H1 (cell line): ENCODE results near the gene ZBP1. TPM values are rescaled to one million over a fixed set of nuclear protein-coding genes. Genes with fewer than 3 reads are reported as not detected.

Experiments used
- CTCF ChIA-PET: fragments of 300-600 bp; sonication (Branson Sonifier 250); formaldehyde crosslinking; loops from one replicate; lab custom pipeline; 2021; ENCODE audit not compliant: partially characterized antibody; lab: Charles Lee
- POLR2A ChIA-PET: fragments of 300-600 bp; sonication (Branson Sonifier 250); formaldehyde crosslinking; loops from one replicate; lab custom pipeline; 2021; ENCODE audit warnings: inconsistent platforms; ENCODE audit not compliant: partially characterized antibody; lab: Charles Lee
- DNase-seq, 2 experiments: peaks; one replicate each; pipeline versions ENCODE4 v3.0.0 to v3.0.0-alpha.2; 2010 to 2022; ENCODE audit warnings: low spot score in 2 of 2, low read depth in 1 of 2, mixed read lengths in 1 of 2
- FAIRE-seq: peaks from 2 replicates; lab custom pipeline; 2011; peaks lifted over from hg19 to GRCh38; lab: Jason Lieb, UNC
- H2AFZ ChIP-seq: 2 replicates; pipeline ENCODE4 v1.8.1; 2012; ENCODE audit warnings: low read length, inconsistent platforms
- H2AK5ac ChIP-seq: 2 replicates; pipeline ENCODE4 v1.6.1; 2013; ENCODE audit warnings: low read depth, low read length
- H2BK120ac ChIP-seq: replicated peaks from 2 replicates; pipeline ENCODE3; 2013; ENCODE audit warnings: low read depth, low read length, inconsistent platforms
- H2BK12ac ChIP-seq: 2 replicates; pipeline ENCODE4 v1.6.1; 2013; ENCODE audit warnings: low read depth, low read length
- H2BK15ac ChIP-seq: 2 replicates; pipeline ENCODE4 v1.6.1; 2013; ENCODE audit warnings: low read length
- H2BK20ac ChIP-seq: 2 replicates; pipeline ENCODE4 v1.6.1; 2013; ENCODE audit warnings: low read length
- H2BK5ac ChIP-seq: 2 replicates; pipeline ENCODE4 v1.6.1; 2013; ENCODE audit warnings: low read depth, low read length
- H3K14ac ChIP-seq: 2 replicates; pipeline ENCODE4 v1.6.1; 2013; ENCODE audit warnings: inconsistent platforms; ENCODE audit not compliant: insufficient read length
- H3K18ac ChIP-seq: 2 replicates; pipeline ENCODE4 v1.6.1; 2013; ENCODE audit warnings: low read length; ENCODE audit errors: extremely low read depth
- H3K23ac ChIP-seq: 2 replicates; pipeline ENCODE4 v1.6.1; 2013; ENCODE audit warnings: inconsistent platforms; ENCODE audit not compliant: insufficient read length
- H3K23me2 ChIP-seq: 2 replicates; pipeline ENCODE4 v1.6.1; 2013; ENCODE audit warnings: low read depth, low read length
- H3K27ac ChIP-seq: 2 replicates; pipeline ENCODE4 v1.6.1; 2011; ENCODE audit warnings: low read depth, low read length, inconsistent platforms
- H3K27me3 ChIP-seq, 4 experiments: replicated peaks in 1 of 4; 1 replicate in 1 of 4; 2 replicates in 3 of 4; pipeline versions ENCODE4 v1.6.1 to v1.8.1; 2011 to 2013; ENCODE audit warnings: low read length in 3 of 4, mild to moderate bottlenecking in 3 of 4, inconsistent platforms in 2 of 4, mixed read lengths in 2 of 4, moderate library complexity in 1 of 4; ENCODE audit not compliant: control insufficient read depth in 3 of 4, insufficient read depth in 3 of 4; ENCODE audit errors: extremely low read depth in 1 of 4
- H3K36me3 ChIP-seq, 4 experiments: 2 replicates each; pipeline versions ENCODE4 v1.6.1 to v1.8.1; 2011 to 2013; ENCODE audit warnings: mild to moderate bottlenecking in 4 of 4, low read length in 3 of 4, moderate library complexity in 2 of 4, control low read depth in 1 of 4, inconsistent platforms in 1 of 4; ENCODE audit not compliant: insufficient read depth in 4 of 4, control insufficient read depth in 2 of 4
- H3K4ac ChIP-seq: replicated peaks from 2 replicates; pipeline ENCODE3; 2013; ENCODE audit warnings: low read length, low read depth, mixed read lengths, inconsistent platforms; ENCODE audit not compliant: insufficient read length
- H3K4me1 ChIP-seq, 4 experiments: replicated peaks in 1 of 4; 1 replicate in 1 of 4; 2 replicates in 3 of 4; pipeline versions ENCODE4 v1.6.1 to v1.8.1; 2011 to 2013; ENCODE audit warnings: low read length in 3 of 4, inconsistent platforms in 2 of 4, mixed read lengths in 1 of 4; ENCODE audit not compliant: insufficient read depth in 4 of 4, control insufficient read depth in 3 of 4
- H3K4me2 ChIP-seq, 2 experiments: 2 replicates each; pipeline versions ENCODE4 v1.6.1 to v1.8.1; 2011 to 2013; ENCODE audit warnings: low read depth in 2 of 2, low read length in 2 of 2, control low read depth in 1 of 2, inconsistent platforms in 1 of 2, mild to moderate bottlenecking in 1 of 2; ENCODE audit not compliant: insufficient read depth in 1 of 2
- H3K4me3 ChIP-seq, 4 experiments: fragments of 200-600, 300-600 bp in 1 of 4; sonication (generic), shearing (Covaris generic), sonication (Bioruptor Twin) in 1 of 4; 2 replicates each; pipeline versions ENCODE4 v1.5.1 to v1.8.1; 2011 to 2016; ENCODE audit warnings: low read length in 4 of 4, low read depth in 3 of 4, control low read depth in 2 of 4, inconsistent platforms in 2 of 4, mild to moderate bottlenecking in 2 of 4, mixed read lengths in 1 of 4, moderate library complexity in 1 of 4; ENCODE audit not compliant: insufficient read depth in 2 of 4; ENCODE audit errors: extremely low read depth in 1 of 4
- H3K56ac ChIP-seq: replicated peaks from 2 replicates; pipeline ENCODE3; 2013; ENCODE audit warnings: low read depth, mild to moderate bottlenecking, mixed read lengths, low read length, inconsistent platforms; ENCODE audit not compliant: insufficient read length
- H3K79me1 ChIP-seq: 2 replicates; pipeline ENCODE4 v1.6.1; 2013; ENCODE audit warnings: low read depth, low read length, control low read depth
- H3K79me2 ChIP-seq, 2 experiments: 2 replicates each; pipeline versions ENCODE4 v1.6.1 to v1.8.1; 2012 to 2013; ENCODE audit warnings: low read length in 2 of 2, mild to moderate bottlenecking in 2 of 2, inconsistent platforms in 1 of 2; ENCODE audit not compliant: insufficient read depth in 2 of 2, control insufficient read depth in 1 of 2
- H3K9ac ChIP-seq, 4 experiments: replicated peaks in 1 of 4; 1 replicate in 1 of 4; 2 replicates in 3 of 4; pipeline versions ENCODE4 v1.6.1 to v1.8.1; 2011 to 2013; ENCODE audit warnings: low read depth in 3 of 4, low read length in 3 of 4, control low read depth in 2 of 4, mild to moderate bottlenecking in 2 of 4, moderate library complexity in 2 of 4, inconsistent platforms in 1 of 4; ENCODE audit errors: extremely low read depth in 1 of 4
- H3K9me3 ChIP-seq, 2 experiments: 2 replicates each; pipeline versions ENCODE4 v1.6.1 to v1.8.1; 2012 to 2013; ENCODE audit warnings: mild to moderate bottlenecking in 2 of 2, moderate library complexity in 2 of 2, control low read depth in 1 of 2, inconsistent platforms in 1 of 2, low read depth in 1 of 2, low read length in 1 of 2, mixed read lengths in 1 of 2; ENCODE audit not compliant: insufficient read depth in 2 of 2
- H4K20me1 ChIP-seq, 2 experiments: replicated peaks in 1 of 2; 2 replicates each; pipeline versions ENCODE3 to v1.8.1; 2011 to 2013; ENCODE audit warnings: inconsistent platforms in 2 of 2, low read length in 2 of 2, mild to moderate bottlenecking in 1 of 2; ENCODE audit not compliant: insufficient read depth in 2 of 2, control insufficient read depth in 1 of 2
- H4K5ac ChIP-seq: 2 replicates; pipeline ENCODE4 v1.6.1; 2013; ENCODE audit warnings: low read length, low read depth, mixed read lengths, inconsistent platforms; ENCODE audit not compliant: insufficient read length
- H4K8ac ChIP-seq: 2 replicates; pipeline ENCODE4 v1.8.0; 2013; ENCODE audit warnings: mild to moderate bottlenecking, moderate library complexity, low read length, inconsistent platforms; ENCODE audit not compliant: insufficient read depth; ENCODE audit errors: extremely low read depth
- H4K91ac ChIP-seq: replicated peaks from 2 replicates; pipeline ENCODE3; 2013; ENCODE audit warnings: low read length, mixed read lengths, inconsistent platforms; ENCODE audit not compliant: insufficient read length
- ASH2L ChIP-seq: fragments of 200-600, 300-600 bp; sonication (generic); IDR thresholded peaks from one replicate; pipeline ENCODE4 v1.7.1; 2017; ENCODE audit warnings: low read length
- BCL11A ChIP-seq, 2 experiments: IDR thresholded peaks; one replicate each; pipeline ENCODE4 v1.6.1; 2011; ENCODE audit warnings: low read depth in 2 of 2, low read length in 2 of 2, mild to moderate bottlenecking in 2 of 2
- BRCA1 ChIP-seq: IDR thresholded peaks from 2 replicates; pipeline ENCODE4 v1.6.1; 2012; ENCODE audit warnings: low read depth, low read length, improper control_type of control experiment
- CTBP2 ChIP-seq: IDR thresholded peaks from 2 replicates; pipeline ENCODE4 v1.7.0; 2011; ENCODE audit warnings: borderline replicate concordance, mild to moderate bottlenecking, moderate library complexity, mixed read lengths, low read length; ENCODE audit not compliant: insufficient read depth, insufficient read length
- GABPA ChIP-seq: IDR thresholded peaks from 2 replicates; pipeline ENCODE4 v1.6.1; 2011; ENCODE audit warnings: mild to moderate bottlenecking, low read length, moderate library complexity, borderline replicate concordance; ENCODE audit not compliant: insufficient read depth
- HDAC6 ChIP-seq: IDR thresholded peaks from one replicate; pipeline ENCODE4 v1.7.1; 2012; ENCODE audit warnings: low read depth, mild to moderate bottlenecking, inconsistent platforms, low read length, moderate library complexity
- NANOG ChIP-seq: IDR thresholded peaks from 2 replicates; pipeline ENCODE4 v1.6.1; 2011; ENCODE audit warnings: low read length, low read depth, mild to moderate bottlenecking, inconsistent platforms; ENCODE audit not compliant: insufficient read depth, poor library complexity, severe bottlenecking
- PHF8 ChIP-seq: fragments of 200-600 bp; sonication (generic); conservative IDR thresholded peaks from 2 replicates; pipeline ENCODE4 v1.7.1; 2012; ENCODE audit warnings: low read depth, mild to moderate bottlenecking, inconsistent platforms, low read length, moderate library complexity
- POU5F1 ChIP-seq: IDR thresholded peaks from 2 replicates; pipeline ENCODE4 v1.6.1; 2011; ENCODE audit warnings: low read depth, mild to moderate bottlenecking, low read length, moderate library complexity
- RBBP5 ChIP-seq: IDR thresholded peaks from 2 replicates; pipeline ENCODE4 v1.7.1; 2012; ENCODE audit warnings: low read depth, mild to moderate bottlenecking, inconsistent platforms, low read length, moderate library complexity, borderline replicate concordance
- SAP30 ChIP-seq: fragments of 300-600 bp; sonication (generic); IDR thresholded peaks from 2 replicates; pipeline ENCODE4 v1.7.1; 2012; ENCODE audit warnings: low read length, moderate library complexity, mild to moderate bottlenecking, inconsistent platforms; ENCODE audit not compliant: insufficient read depth, insufficient replicate concordance
- SP1 ChIP-seq: IDR thresholded peaks from 2 replicates; pipeline ENCODE4 v1.6.1; 2011; ENCODE audit warnings: low read depth, low read length
- SP2 ChIP-seq: IDR thresholded peaks from 2 replicates; pipeline ENCODE4 v1.6.1; 2012; ENCODE audit warnings: mild to moderate bottlenecking, low read length, inconsistent platforms
- TBP ChIP-seq: IDR thresholded peaks from 2 replicates; pipeline ENCODE4 v1.6.1; 2011; ENCODE audit warnings: low read depth, low read length, improper control_type of control experiment
- WGBS, 2 experiments: shearing (Covaris generic) in 1 of 2; methylation state at CpG; one replicate each; pipeline versions ENCODE4 v1.1.6 to v1.1.7; 2013 to 2015; ENCODE audit warnings: low lambda C conversion rate in 2 of 2, mixed read lengths in 2 of 2, inconsistent platforms in 1 of 2, low coverage in 1 of 2, missing lambda C conversion rate in 1 of 2; ENCODE audit not compliant: insufficient replicate concordance in 2 of 2, insufficient coverage in 1 of 2, insufficient read length in 1 of 2; ENCODE audit errors: extremely low coverage in 1 of 2, missing lambda C conversion rate in 1 of 2; 5-methylcytosine and 5-hydroxymethylcytosine counted together
- polyA plus RNA-seq, 7 experiments: library from polyadenylated mRNA; depleted of rRNA in 3 of 7; stranded (reverse) in 5 of 7; unstranded in 2 of 7; fragments of >200 nt in 5 of 7; fragments of 200-250 nt in 2 of 7; gene quantifications; 1 replicate in 5 of 7; 2 replicates in 1 of 7; 4 replicates in 1 of 7; pipeline versions ENCODE4 v1.2.1 to v1.2.3, GENCODE V29; 2011 to 2013; ENCODE audit warnings: missing spikeins in 2 of 7, mixed read lengths in 2 of 7
- total RNA-seq: library from RNA; stranded (reverse); fragmentation: NEBNext Ultra II Directional; extraction: Animal tissue kit (Norgen Biotek cat#: 25700); gene quantifications from 2 replicates; pipeline ENCODE4 v1.2.1, GENCODE V29; 2021

ZBP1 gene
- total and polyA plus RNA-seq, 2 of the 8 experiments (the other 6 are each of a cell fraction or from before 2014, with no cell fraction given): not detected

DNA sequence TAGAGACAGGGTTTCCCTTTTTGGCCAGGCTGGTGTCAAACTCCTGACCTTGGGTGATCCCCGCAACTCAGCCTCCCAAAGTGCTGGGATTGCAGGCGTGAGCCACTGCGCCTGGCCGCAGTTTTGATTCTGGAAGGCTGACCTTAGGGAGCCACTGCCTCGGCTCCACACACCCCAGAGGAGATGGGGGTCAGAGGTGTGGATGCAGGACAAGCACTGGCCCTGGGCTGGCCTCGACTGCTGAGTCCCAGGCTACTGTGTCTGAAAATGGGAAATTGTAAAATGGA lies 1.5 kb downstream of the ZBP1 start:
- Histone ChIP-seq H3K4me2 (no peak overlapping the region), H2BK15ac (no peak overlapping the region)
- POLR2A ChIA-PET: no interaction called here
- TF ChIP-seq BRCA1 (no peak), SP2 (no peak), ASH2L (no peak), PHF8 (no peak), GABPA (no peak), BCL11A (IDR thresholded peaks at IDR 0.05; ENCODE audit: low read depth in 2 of 2, low read length in 2 of 2) (no peak), NANOG (no peak), SP1 (no peak), CTBP2 (no peak), TBP (no peak), POU5F1 (no peak), HDAC6 (no peak), SAP30 (no peak), RBBP5 (no peak)

More for the DNA sequence above, 1.5 kb downstream of the ZBP1 start:
- H3K79me1 ChIP-seq: no peaks in the 10 kb centered on the region
- H3K79me2 ChIP-seq: no peaks in the 10 kb centered on the region
- no peaks in the 10 kb centered on the region for H3K27me3 ChIP-seq
- DNase-seq: peak in 1 of 2 experiments; percentile 19
- H3K14ac ChIP-seq: no peak overlapping the region
- H3K18ac ChIP-seq: no peak overlapping the region
- no peaks in the 10 kb centered on the region for H3K9me3 ChIP-seq
- no peak overlapping the region for H3K56ac ChIP-seq
- no peak overlapping the region for H2BK12ac ChIP-seq
- H4K5ac ChIP-seq: no peak overlapping the region
- H2BK5ac ChIP-seq: no peak overlapping the region
- no peaks in the 10 kb centered on the region for H3K36me3 ChIP-seq
- no peak overlapping the region for H4K91ac ChIP-seq
- no peak overlapping the region for H3K27ac ChIP-seq
- no peaks in the 10 kb centered on the region for H3K23me2 ChIP-seq
- no peak overlapping the region for H3K4ac ChIP-seq
- no peak for FAIRE-seq
- no peak overlapping the region for H3K4me3 ChIP-seq
- H3K23ac ChIP-seq: no peak overlapping the region
- H2BK20ac ChIP-seq: no peak overlapping the region
- H2AK5ac ChIP-seq: no peak overlapping the region
- H2AFZ ChIP-seq: no peak overlapping the region
- H4K8ac ChIP-seq: no peak overlapping the region
- no peak overlapping the region for H2BK120ac ChIP-seq
- CTCF ChIA-PET: interaction anchor here (1.2 to 2.6 kb wide), 6 partner anchors 9 to 468 kb away, joined by 3 to 9 read pairs (median 4); no protein-coding TSS in a partner anchor
- no peak overlapping the region for H3K9ac ChIP-seq
- 93% methylated on average over 4 of the region's 6 CpGs; no CpG with 5 or more reads in 1 of the 2 experiments for WGBS, 2 experiments
- H4K20me1 ChIP-seq: no peaks in the 10 kb centered on the region
- H3K4me1 ChIP-seq: no peaks in the 10 kb centered on the region
